ENCODE measurements around the gene EGLN1.
"Not testable (repeated sequence)": the region's sequence is repeated elsewhere in the genome, so short reads cannot be mapped to it uniquely, and the experiment has no call there.

DNA sequence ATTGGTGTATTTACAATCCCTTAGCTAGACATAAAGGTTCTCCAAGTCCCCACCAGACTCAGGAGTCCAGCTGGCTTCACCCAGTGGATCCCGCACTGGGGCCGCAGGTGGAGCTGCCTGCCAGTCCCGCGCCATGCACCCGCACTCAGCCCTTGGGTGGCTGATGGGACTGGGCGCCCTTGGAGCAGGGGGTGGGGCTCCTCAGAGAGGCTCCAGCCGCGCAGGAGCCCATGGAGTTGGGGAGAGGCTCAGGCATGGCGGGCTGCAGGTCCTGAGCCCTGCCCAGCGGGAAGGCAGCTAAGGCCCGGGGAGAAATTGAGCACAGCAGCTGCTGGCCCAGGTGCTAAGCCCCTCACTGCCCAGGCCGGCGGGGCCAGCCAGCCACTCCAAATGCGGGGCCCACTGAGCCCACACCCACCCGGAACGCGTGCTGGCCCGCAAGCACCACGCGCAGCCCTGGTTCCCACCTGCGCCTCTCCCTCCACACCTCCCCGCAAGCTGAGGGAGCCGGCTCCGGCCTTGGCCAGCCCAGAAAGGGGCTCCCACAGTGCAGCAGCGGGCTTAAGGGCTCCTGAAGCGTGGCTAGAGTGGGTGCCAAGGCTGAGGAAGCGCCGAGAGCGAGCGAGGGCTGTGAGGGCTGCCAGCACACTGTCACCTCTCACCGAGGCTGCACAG is 8.7 kb upstream of the EGLN1 start:
- TF ChIP-seq, protein P1, sequence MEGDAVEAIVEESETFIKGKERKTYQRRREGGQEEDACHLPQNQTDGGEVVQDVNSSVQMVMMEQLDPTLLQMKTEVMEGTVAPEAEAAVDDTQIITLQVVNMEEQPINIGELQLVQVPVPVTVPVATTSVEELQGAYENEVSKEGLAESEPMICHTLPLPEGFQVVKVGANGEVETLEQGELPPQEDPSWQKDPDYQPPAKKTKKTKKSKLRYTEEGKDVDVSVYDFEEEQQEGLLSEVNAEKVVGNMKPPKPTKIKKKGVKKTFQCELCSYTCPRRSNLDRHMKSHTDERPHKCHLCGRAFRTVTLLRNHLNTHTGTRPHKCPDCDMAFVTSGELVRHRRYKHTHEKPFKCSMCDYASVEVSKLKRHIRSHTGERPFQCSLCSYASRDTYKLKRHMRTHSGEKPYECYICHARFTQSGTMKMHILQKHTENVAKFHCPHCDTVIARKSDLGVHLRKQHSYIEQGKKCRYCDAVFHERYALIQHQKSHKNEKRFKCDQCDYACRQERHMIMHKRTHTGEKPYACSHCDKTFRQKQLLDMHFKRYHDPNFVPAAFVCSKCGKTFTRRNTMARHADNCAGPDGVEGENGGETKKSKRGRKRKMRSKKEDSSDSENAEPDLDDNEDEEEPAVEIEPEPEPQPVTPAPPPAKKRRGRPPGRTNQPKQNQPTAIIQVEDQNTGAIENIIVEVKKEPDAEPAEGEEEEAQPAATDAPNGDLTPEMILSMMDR (IDR thresholded peaks at IDR 0.05) = not testable (repeated sequence)
- TF ChIP-seq POLR2A (IDR thresholded peaks at IDR 0.05) = not testable (repeated sequence)
